CD4-positive, alpha-beta T cell (primary cell): Measurements from ENCODE around the gene LRRC37B. TPM values are rescaled to one million over a fixed set of nuclear protein-coding genes. Genes with fewer than 3 reads are reported as not detected.
"Not testable (repeated sequence)": the region's sequence is repeated elsewhere in the genome, so short reads cannot be mapped to it uniquely, and the experiment has no call there.

ENCODE experiments used
- ATAC-seq: fragments of 200-7000 bp; cut with Tn5 transposase; one replicate; pipeline ENCODE4 v1.10.0; 2022; ENCODE audit warnings: mild to moderate bottlenecking; ENCODE audit not compliant: poor library complexity
- CTCF ChIA-PET: fragments of 350-600 bp; sonication (Branson Sonifier 250); formaldehyde crosslinking; loops from one replicate; lab custom pipeline; 2021; ENCODE audit warnings: antibody characterized with exemption, inconsistent platforms; lab: Charles Lee
- POLR2A ChIA-PET: fragments of 350-600 bp; sonication (Branson Sonifier 250); formaldehyde crosslinking; loops from one replicate; lab custom pipeline; 2021; ENCODE audit warnings: antibody characterized with exemption, inconsistent platforms; lab: Charles Lee
- DNase-seq, 14 experiments: peaks; one replicate each; pipeline ENCODE4 v3.0.0-alpha.2; 2013 to 2020; ENCODE audit warnings: mixed read lengths in 2 of 14
- H3K27ac ChIP-seq, 2 donors: one replicate each; pipeline versions ENCODE4 v1.5.1 to v1.7.0; 2013; ENCODE audit warnings: low read length in 2 of 2, low read depth in 1 of 2, mild to moderate bottlenecking in 1 of 2
- H3K27me3 ChIP-seq, 2 experiments: 1 replicate in 1 of 2; 2 replicates in 1 of 2; pipeline versions ENCODE4 v1.6.1 to v1.7.0; 2013; ENCODE audit warnings: low read length in 2 of 2, control low read depth in 1 of 2, mild to moderate bottlenecking in 1 of 2, moderate library complexity in 1 of 2; ENCODE audit not compliant: insufficient read depth in 2 of 2, control insufficient read depth in 1 of 2
- H3K36me3 ChIP-seq: one replicate; pipeline ENCODE4 v1.6.1; 2013; ENCODE audit warnings: low read length, control low read depth; ENCODE audit not compliant: insufficient read depth
- H3K4me1 ChIP-seq: one replicate; pipeline ENCODE4 v1.6.1; 2013; ENCODE audit warnings: low read length, control low read depth; ENCODE audit not compliant: insufficient read depth
- H3K4me3 ChIP-seq: one replicate; pipeline ENCODE4 v1.5.1; 2013; ENCODE audit warnings: mild to moderate bottlenecking, low read length, moderate library complexity
- H3K9me3 ChIP-seq, 2 experiments: 1 replicate in 1 of 2; 2 replicates in 1 of 2; pipeline versions ENCODE4 v1.6.1 to v1.7.0; 2013; ENCODE audit warnings: low read length in 2 of 2, mild to moderate bottlenecking in 2 of 2, control low read depth in 1 of 2, moderate library complexity in 1 of 2; ENCODE audit not compliant: control insufficient read depth in 1 of 2, insufficient read depth in 1 of 2
- H3K27ac Mint-ChIP-seq: one replicate; pipeline ENCODE4 v1.8.0; 2020; ENCODE audit warnings: mixed read lengths
- H3K27me3 Mint-ChIP-seq: one replicate; pipeline ENCODE4 v1.8.0; 2021; ENCODE audit warnings: mixed read lengths
- H3K36me3 Mint-ChIP-seq: one replicate; pipeline ENCODE4 v1.8.0; 2021; ENCODE audit warnings: low read depth, mixed read lengths
- H3K4me1 Mint-ChIP-seq: one replicate; pipeline ENCODE4 v1.8.0; 2021; ENCODE audit warnings: low read depth, mixed read lengths
- H3K4me3 Mint-ChIP-seq: one replicate; pipeline ENCODE4 v1.8.0; 2020; ENCODE audit warnings: mild to moderate bottlenecking, mixed read lengths
- H3K9me3 Mint-ChIP-seq: one replicate; pipeline ENCODE4 v1.8.0; 2020; ENCODE audit warnings: mixed read lengths
- intact Hi-C, 2 experiments: fragments of 100-400 bp; cut with DNase I in 1 of 2; cut with micrococcal nuclease in 1 of 2; formaldehyde crosslinking; loops; one replicate each; pipeline versions ENCODE4 v1.15.1 to v1.9.0; 2023 to 2025; cut with DNase I, micrococcal nuclease
- total RNA-seq, 174 experiments: library from RNA in 2 of 174; stranded (reverse) in 2 of 174; gene quantifications; one replicate each; pipeline ENCODE4 v1.2.3 and lab custom pipeline; 2021 to 2026
- TF ChIP-seq, protein P1 (sequence below): fragments of 200-600 bp; IDR thresholded peaks from one replicate; pipeline ENCODE4 v1.8.0; 2022; ENCODE audit warnings: antibody characterized with exemption, mild to moderate bottlenecking

LRRC37B gene
- total RNA-seq, 2 experiments from 2014 or later = 68.8 to 75.2 TPM

GRCh38 chr17:32066863-32067642 is 59.9 kb downstream of the LRRC37B start:
- H3K36me3 Mint-ChIP-seq, H3K9me3 Mint-ChIP-seq, CTCF ChIA-PET, H3K27ac Mint-ChIP-seq, H3K4me1 Mint-ChIP-seq, H3K27me3 Mint-ChIP-seq, H3K4me1 ChIP-seq, H3K27ac ChIP-seq, H3K36me3 ChIP-seq, POLR2A ChIA-PET, H3K27me3 ChIP-seq, H3K9me3 ChIP-seq: not testable (repeated sequence)
- peak overlapping the region; percentile 36 for H3K4me3 ChIP-seq
- H3K4me3 Mint-ChIP-seq = peak overlapping the region; percentile 11
- TF ChIP-seq, protein P1, sequence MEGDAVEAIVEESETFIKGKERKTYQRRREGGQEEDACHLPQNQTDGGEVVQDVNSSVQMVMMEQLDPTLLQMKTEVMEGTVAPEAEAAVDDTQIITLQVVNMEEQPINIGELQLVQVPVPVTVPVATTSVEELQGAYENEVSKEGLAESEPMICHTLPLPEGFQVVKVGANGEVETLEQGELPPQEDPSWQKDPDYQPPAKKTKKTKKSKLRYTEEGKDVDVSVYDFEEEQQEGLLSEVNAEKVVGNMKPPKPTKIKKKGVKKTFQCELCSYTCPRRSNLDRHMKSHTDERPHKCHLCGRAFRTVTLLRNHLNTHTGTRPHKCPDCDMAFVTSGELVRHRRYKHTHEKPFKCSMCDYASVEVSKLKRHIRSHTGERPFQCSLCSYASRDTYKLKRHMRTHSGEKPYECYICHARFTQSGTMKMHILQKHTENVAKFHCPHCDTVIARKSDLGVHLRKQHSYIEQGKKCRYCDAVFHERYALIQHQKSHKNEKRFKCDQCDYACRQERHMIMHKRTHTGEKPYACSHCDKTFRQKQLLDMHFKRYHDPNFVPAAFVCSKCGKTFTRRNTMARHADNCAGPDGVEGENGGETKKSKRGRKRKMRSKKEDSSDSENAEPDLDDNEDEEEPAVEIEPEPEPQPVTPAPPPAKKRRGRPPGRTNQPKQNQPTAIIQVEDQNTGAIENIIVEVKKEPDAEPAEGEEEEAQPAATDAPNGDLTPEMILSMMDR = peak; percentile 53
- peak; percentile 100 for ATAC-seq
- peak; percentile 7 to 67 (median 48) for DNase-seq
- intact Hi-C loops = loop anchor here in 1 of 2 experiments (5.0 kb wide), 1 partner anchor 70 kb away; no protein-coding TSS in a partner anchor

DNA sequence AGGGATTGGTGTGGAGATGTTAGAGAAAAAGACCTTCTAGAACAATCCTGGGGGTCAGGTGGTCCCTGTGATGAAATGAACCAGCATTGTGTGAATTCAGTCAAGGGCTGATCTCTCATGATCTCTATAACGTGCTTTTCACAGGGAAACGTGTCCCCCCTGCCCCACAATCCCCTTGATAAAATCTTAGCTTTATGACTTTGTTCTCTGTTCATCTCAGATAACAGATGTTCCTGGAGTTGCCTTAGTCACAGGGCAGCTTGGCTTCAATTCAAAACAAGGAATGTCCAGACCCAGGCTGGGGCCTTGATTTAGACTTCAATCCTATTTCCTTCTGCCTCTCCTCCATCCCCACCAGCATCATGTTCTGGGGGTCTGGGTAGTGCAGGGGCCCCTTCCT is 61.9 kb downstream of the LRRC37B start:
- H3K4me1 Mint-ChIP-seq, H3K4me1 ChIP-seq, H3K36me3 ChIP-seq, DNase-seq, H3K36me3 Mint-ChIP-seq, H3K4me3 Mint-ChIP-seq, ATAC-seq, H3K27me3 Mint-ChIP-seq, CTCF ChIA-PET, H3K9me3 Mint-ChIP-seq, H3K27ac Mint-ChIP-seq, POLR2A ChIA-PET, H3K27me3 ChIP-seq, H3K27ac ChIP-seq, H3K4me3 ChIP-seq, H3K9me3 ChIP-seq: not testable (repeated sequence)
- intact Hi-C loops = loop anchor here in 1 of 2 experiments (5.0 kb wide), 1 partner anchor 68 kb away; no protein-coding TSS in a partner anchor

- H3K4me1 Mint-ChIP-seq, H3K9me3 ChIP-seq, H3K4me1 ChIP-seq, H3K27me3 Mint-ChIP-seq, POLR2A ChIA-PET, H3K36me3 Mint-ChIP-seq, H3K27me3 ChIP-seq, H3K4me3 ChIP-seq, H3K27ac ChIP-seq, H3K27ac Mint-ChIP-seq, ATAC-seq, CTCF ChIA-PET, intact Hi-C loops, H3K36me3 ChIP-seq, H3K4me3 Mint-ChIP-seq, H3K9me3 Mint-ChIP-seq: not testable (repeated sequence)
- peak in 1 of 14 experiments; percentile 51 for DNase-seq
Observed at GRCh38 chr17:32071961-32072360, 64.8 kb downstream of the LRRC37B start.

DNA sequence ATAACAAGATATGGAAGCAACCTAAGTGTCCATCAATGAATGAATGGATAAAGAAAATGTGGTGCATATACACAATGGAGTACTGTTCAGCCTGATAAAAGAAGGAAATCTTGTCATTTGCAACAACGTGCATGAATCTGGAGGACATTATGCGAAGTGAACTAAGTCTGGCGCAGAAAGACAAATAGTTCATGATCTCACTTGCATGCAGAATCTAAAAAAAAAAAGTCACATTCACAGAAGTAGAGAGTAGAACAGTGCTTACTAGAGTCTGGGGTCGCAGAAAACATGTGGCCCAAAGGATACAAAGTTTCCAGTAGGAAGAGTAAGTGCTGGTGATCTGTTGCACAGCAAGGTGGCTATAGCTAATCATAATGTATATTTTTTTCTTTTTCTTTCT is 65.9 kb downstream of the LRRC37B start:
- ATAC-seq, H3K36me3 ChIP-seq, DNase-seq, H3K4me3 Mint-ChIP-seq, intact Hi-C loops, CTCF ChIA-PET, H3K9me3 ChIP-seq, H3K4me1 Mint-ChIP-seq, H3K27me3 Mint-ChIP-seq, H3K36me3 Mint-ChIP-seq, H3K4me1 ChIP-seq, H3K27ac ChIP-seq, H3K27me3 ChIP-seq, H3K4me3 ChIP-seq, H3K9me3 Mint-ChIP-seq, H3K27ac Mint-ChIP-seq, POLR2A ChIA-PET: not testable (repeated sequence)

DNA sequence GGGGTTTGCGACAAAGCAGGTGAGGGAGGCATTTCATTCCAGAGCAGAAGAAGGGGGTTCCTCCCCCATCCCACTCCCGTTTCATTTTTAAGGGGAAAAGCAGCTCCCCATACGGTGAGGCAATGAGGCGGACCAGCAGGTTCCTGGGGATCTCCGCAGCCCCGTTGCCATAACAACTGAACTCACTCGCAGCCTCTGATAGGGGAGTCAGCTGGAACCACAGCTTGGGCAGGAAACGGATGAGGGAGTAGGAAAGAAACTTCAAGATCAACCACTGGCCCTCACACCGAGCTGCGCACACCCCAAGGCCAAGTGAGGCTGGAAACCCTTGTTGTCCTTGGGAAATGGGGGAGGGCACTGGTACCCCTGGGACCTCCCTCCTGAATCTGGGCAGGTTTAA is 72.6 kb downstream of the LRRC37B start:
- peak overlapping the region; percentile 76 for H3K27ac Mint-ChIP-seq
- intact Hi-C loops = loop anchor here in 1 of 2 experiments (5.0 kb wide), 1 partner anchor 63 kb away; the partner anchor contains the start of gene RHOT1
- POLR2A ChIA-PET, H3K9me3 ChIP-seq, H3K36me3 Mint-ChIP-seq, H3K27me3 ChIP-seq, CTCF ChIA-PET, H3K9me3 Mint-ChIP-seq, H3K27me3 Mint-ChIP-seq, H3K36me3 ChIP-seq, H3K4me1 Mint-ChIP-seq: not testable (repeated sequence)
- Histone ChIP-seq H3K4me3 (peak overlapping the region; percentile 38), H3K27ac (peak overlapping the region in 1 of 2 donors; percentile 44), H3K4me1 (peaks cover 21% of the 10 kb centered on the region)
- ATAC-seq (peak; percentile 88), DNase-seq (peak; percentile 28 to 94 (median 54))
- H3K4me3 Mint-ChIP-seq = peak overlapping the region; percentile 87

GRCh38 chr17:32083550-32083979 is 76.4 kb downstream of the LRRC37B start:
- DNase-seq, POLR2A ChIA-PET, CTCF ChIA-PET, H3K36me3 ChIP-seq, H3K4me3 Mint-ChIP-seq, H3K27ac Mint-ChIP-seq, H3K36me3 Mint-ChIP-seq, H3K4me1 Mint-ChIP-seq, H3K27me3 ChIP-seq, H3K9me3 ChIP-seq, H3K9me3 Mint-ChIP-seq, H3K27me3 Mint-ChIP-seq, intact Hi-C loops: not testable (repeated sequence)
- H3K4me3 ChIP-seq = peak overlapping the region; percentile 48
- ATAC-seq = peak; percentile 10
- H3K27ac ChIP-seq = peak overlapping the region in 1 of 2 donors; percentile 7
- H3K4me1 ChIP-seq = peaks cover 21% of the 10 kb centered on the region
